Upper lobe of left lung (tissue), 4 donors: ENCODE results near the gene UBL3.

Experiments
- CTCF ChIP-seq, 6 experiments: fragments of 450-650 bp in 4 of 6; fragments of 200-600 bp in 2 of 6; sonication (generic) in 2 of 6; IDR thresholded peaks; one replicate each; pipeline ENCODE4 v1.5.1; 2016 to 2019; ENCODE audit warnings: antibody characterized with exemption in 6 of 6
- EP300 ChIP-seq, 4 donors: sonication (generic); formaldehyde crosslinking; IDR thresholded peaks; one replicate each; pipeline ENCODE4 v1.5.1; 2017; ENCODE audit warnings: antibody characterized with exemption in 4 of 4, control low read depth in 2 of 4
- POLR2A ChIP-seq, 4 donors: fragments of 450-650 bp; IDR thresholded peaks; one replicate each; pipeline ENCODE4 v1.5.1; 2016 to 2017; ENCODE audit warnings: antibody characterized with exemption in 4 of 4, mild to moderate bottlenecking in 2 of 4
- POLR2AphosphoS5 ChIP-seq, 2 donors: sonication (generic); formaldehyde crosslinking; IDR thresholded peaks; one replicate each; pipeline ENCODE4 v1.5.1; 2017; ENCODE audit warnings: antibody characterized with exemption in 2 of 2

- no peak for TF ChIP-seq CTCF (IDR thresholded peaks at IDR 0.05)
- no peak for TF ChIP-seq POLR2AphosphoS5 (IDR thresholded peaks at IDR 0.05)
- TF ChIP-seq POLR2A (IDR thresholded peaks at IDR 0.05), result no peak
- no peak for TF ChIP-seq EP300 (IDR thresholded peaks at IDR 0.05)
These were observed 63.7 kb downstream of the UBL3 start for GRCh38 chr13:29786698-29787097.
